CD14-positive monocyte (primary cell): ENCODE results near the gene GTF3C1. TPM values are rescaled to one million over a fixed set of nuclear protein-coding genes. Genes with fewer than 3 reads are reported as not detected.
A peak's percentile ranks its signal among the peaks of the same experiment; 100 is the strongest.

Experiments
- DNase-seq, 3 donors: peaks; one replicate each; pipeline ENCODE4 v3.0.0-alpha.2; 2011 to 2022
- H2AFZ ChIP-seq: 2 replicates; pipeline ENCODE4 v1.6.0; 2012; ENCODE audit warnings: mild to moderate bottlenecking, low read depth, low read length, inconsistent platforms; ENCODE audit not compliant: insufficient read depth, poor library complexity, severe bottlenecking
- H3K27ac ChIP-seq, 2 donors: 1 replicate in 1 of 2; 2 replicates in 1 of 2; pipeline ENCODE4 v1.5.1; 2012 to 2013; ENCODE audit warnings: low read length in 2 of 2, control low read depth in 1 of 2, inconsistent platforms in 1 of 2, low read depth in 1 of 2, mild to moderate bottlenecking in 1 of 2
- H3K27me3 ChIP-seq, 2 donors: one replicate each; pipeline versions ENCODE4 v1.6.0 to v1.6.1; 2011 to 2013; ENCODE audit warnings: low read length in 2 of 2; ENCODE audit not compliant: control insufficient read depth in 2 of 2, insufficient read depth in 2 of 2
- H3K36me3 ChIP-seq, 2 donors: replicated peaks in 1 of 2; 1 replicate in 1 of 2; 2 replicates in 1 of 2; pipeline versions ENCODE4 v1.5.1 to v1.6.1; 2012 to 2013; ENCODE audit warnings: low read length in 2 of 2, control low read depth in 1 of 2, inconsistent platforms in 1 of 2, mild to moderate bottlenecking in 1 of 2; ENCODE audit not compliant: insufficient read depth in 2 of 2, control insufficient read depth in 1 of 2
- H3K4me1 ChIP-seq, 2 donors: 1 replicate in 1 of 2; 2 replicates in 1 of 2; pipeline versions ENCODE4 v1.5.1 to v1.6.1; 2012 to 2013; ENCODE audit warnings: low read length in 2 of 2, control low read depth in 1 of 2, inconsistent platforms in 1 of 2, mild to moderate bottlenecking in 1 of 2, moderate library complexity in 1 of 2; ENCODE audit not compliant: insufficient read depth in 2 of 2, control insufficient read depth in 1 of 2
- H3K4me2 ChIP-seq: replicated peaks from 2 replicates; pipeline ENCODE3; 2012; ENCODE audit warnings: low read length, moderate library complexity, mild to moderate bottlenecking; ENCODE audit not compliant: poor library complexity, severe bottlenecking; ENCODE audit errors: extremely low read depth
- H3K4me3 ChIP-seq, 3 experiments: fragments of 200-600 bp in 1 of 3; sonication (generic) in 1 of 3; replicated peaks in 1 of 3; 1 replicate in 2 of 3; 2 replicates in 1 of 3; pipeline ENCODE4 v1.5.1; 2011 to 2013; ENCODE audit warnings: low read length in 3 of 3, mild to moderate bottlenecking in 3 of 3, control low read depth in 2 of 3, low read depth in 2 of 3, inconsistent platforms in 1 of 3, moderate library complexity in 1 of 3
- H3K79me2 ChIP-seq: 2 replicates; pipeline ENCODE4 v1.6.0; 2012; ENCODE audit warnings: mild to moderate bottlenecking, control low read depth, inconsistent platforms, low read length, moderate library complexity; ENCODE audit not compliant: insufficient read depth
- H3K9ac ChIP-seq: 2 replicates; pipeline ENCODE4 v1.6.0; 2017; ENCODE audit warnings: low read length, mild to moderate bottlenecking; ENCODE audit not compliant: insufficient read depth, poor library complexity, severe bottlenecking
- H3K9me3 ChIP-seq, 2 donors: replicated peaks in 1 of 2; 1 replicate in 1 of 2; 2 replicates in 1 of 2; pipeline versions ENCODE4 v1.5.1 to v1.6.1; 2012 to 2013; ENCODE audit warnings: low read length in 2 of 2, control low read depth in 1 of 2; ENCODE audit not compliant: control insufficient read depth in 1 of 2, insufficient read depth in 1 of 2
- H4K20me1 ChIP-seq: 2 replicates; pipeline ENCODE4 v1.6.0; 2012; ENCODE audit warnings: mild to moderate bottlenecking, low read length, control low read depth, moderate library complexity; ENCODE audit not compliant: insufficient read depth
- H3K27ac Mint-ChIP-seq, 7 donors: one replicate each; pipeline ENCODE4 v1.8.0; 2020; ENCODE audit warnings: mild to moderate bottlenecking in 7 of 7, mixed read lengths in 7 of 7, moderate library complexity in 6 of 7, inconsistent platforms in 2 of 7
- H3K27me3 Mint-ChIP-seq, 3 donors: one replicate each; pipeline ENCODE4 v1.8.0; 2021 to 2022; ENCODE audit warnings: low read depth in 3 of 3, mild to moderate bottlenecking in 3 of 3, mixed read lengths in 3 of 3, moderate library complexity in 3 of 3, inconsistent platforms in 1 of 3
- H3K36me3 Mint-ChIP-seq, 2 donors: one replicate each; pipeline ENCODE4 v1.8.0; 2020; ENCODE audit warnings: mixed read lengths in 2 of 2, inconsistent platforms in 1 of 2, mild to moderate bottlenecking in 1 of 2
- H3K4me1 Mint-ChIP-seq: one replicate; pipeline ENCODE4 v1.8.0; 2020; ENCODE audit warnings: mild to moderate bottlenecking, mixed read lengths
- H3K4me3 Mint-ChIP-seq, 2 donors: one replicate each; pipeline ENCODE4 v1.8.0; 2020; ENCODE audit warnings: mild to moderate bottlenecking in 2 of 2, mixed read lengths in 2 of 2, moderate library complexity in 1 of 2
- H3K9me3 Mint-ChIP-seq, 7 donors: one replicate each; pipeline ENCODE4 v1.8.0; 2020 to 2022; ENCODE audit warnings: mixed read lengths in 7 of 7, mild to moderate bottlenecking in 6 of 7, moderate library complexity in 6 of 7, inconsistent platforms in 2 of 7
- WGBS: methylation state at CpG from one replicate; pipeline ENCODE4 v1.1.5; 2013; ENCODE audit warnings: missing lambda C conversion rate; ENCODE audit not compliant: insufficient coverage; 5-methylcytosine and 5-hydroxymethylcytosine counted together
- intact Hi-C, 2 donors: fragments of 100-400 bp; cut with micrococcal nuclease; formaldehyde crosslinking; loops; one replicate each; pipeline versions ENCODE4 v1.15.0 to v1.15.1; 2023
- polyA plus RNA-seq, 3 donors: library from polyadenylated mRNA; depleted of rRNA in 1 of 3; unstranded in 2 of 3; stranded (reverse) in 1 of 3; fragments of 300-500 nt in 2 of 3; fragments of >200 nt in 1 of 3; fragmentation: Illumina TruSeq in 2 of 3; gene quantifications; 1 replicate in 2 of 3; 2 replicates in 1 of 3; pipeline ENCODE4 v1.2.3, GENCODE V29; 2012 to 2021
- TF ChIP-seq, protein P1 (sequence below): fragments of 200-600 bp; IDR thresholded peaks from one replicate; pipeline ENCODE4 v1.8.0; 2022; ENCODE audit warnings: antibody characterized with exemption, mild to moderate bottlenecking

The GTF3C1 gene
- polyA plus RNA-seq, 3 donors: 7.0 to 22.0 (median 12.8) TPM

DNA sequence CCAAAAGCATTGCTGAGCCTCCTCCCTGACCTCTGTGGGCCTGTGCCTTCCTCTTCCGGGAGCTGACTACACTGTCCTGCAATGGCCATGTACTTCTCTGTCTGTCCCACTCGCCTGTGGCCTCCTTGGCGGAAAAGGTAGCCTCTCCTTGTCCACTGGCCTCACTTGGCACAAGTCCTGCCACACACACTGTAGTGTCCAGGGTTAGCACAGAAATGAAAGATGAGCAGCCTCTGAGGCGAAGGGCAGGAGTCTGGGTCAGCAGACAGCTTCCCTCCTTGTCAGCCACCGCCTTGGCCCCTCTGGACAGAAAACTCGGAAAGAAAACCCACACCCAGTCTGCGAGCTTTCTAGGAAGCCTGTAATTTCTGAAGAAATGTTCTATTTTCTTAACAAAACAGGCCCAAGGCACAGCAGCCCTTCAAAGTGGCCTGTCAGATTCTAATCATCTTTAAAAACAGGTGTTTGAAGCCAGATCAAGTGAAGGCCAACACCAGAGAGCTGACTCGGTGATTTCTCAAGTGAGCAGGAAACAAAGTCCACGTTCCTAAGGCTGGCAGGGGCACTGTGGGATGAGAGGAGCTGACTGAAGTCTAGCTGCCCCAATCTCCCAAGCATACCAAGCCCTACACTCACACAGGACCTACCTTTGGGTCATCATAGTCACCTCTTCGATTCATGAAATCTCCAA, 67.2 kb downstream of the GTF3C1 start:
- no peaks in the 10 kb centered on the region for H3K79me2 ChIP-seq
- TF ChIP-seq, protein P1, sequence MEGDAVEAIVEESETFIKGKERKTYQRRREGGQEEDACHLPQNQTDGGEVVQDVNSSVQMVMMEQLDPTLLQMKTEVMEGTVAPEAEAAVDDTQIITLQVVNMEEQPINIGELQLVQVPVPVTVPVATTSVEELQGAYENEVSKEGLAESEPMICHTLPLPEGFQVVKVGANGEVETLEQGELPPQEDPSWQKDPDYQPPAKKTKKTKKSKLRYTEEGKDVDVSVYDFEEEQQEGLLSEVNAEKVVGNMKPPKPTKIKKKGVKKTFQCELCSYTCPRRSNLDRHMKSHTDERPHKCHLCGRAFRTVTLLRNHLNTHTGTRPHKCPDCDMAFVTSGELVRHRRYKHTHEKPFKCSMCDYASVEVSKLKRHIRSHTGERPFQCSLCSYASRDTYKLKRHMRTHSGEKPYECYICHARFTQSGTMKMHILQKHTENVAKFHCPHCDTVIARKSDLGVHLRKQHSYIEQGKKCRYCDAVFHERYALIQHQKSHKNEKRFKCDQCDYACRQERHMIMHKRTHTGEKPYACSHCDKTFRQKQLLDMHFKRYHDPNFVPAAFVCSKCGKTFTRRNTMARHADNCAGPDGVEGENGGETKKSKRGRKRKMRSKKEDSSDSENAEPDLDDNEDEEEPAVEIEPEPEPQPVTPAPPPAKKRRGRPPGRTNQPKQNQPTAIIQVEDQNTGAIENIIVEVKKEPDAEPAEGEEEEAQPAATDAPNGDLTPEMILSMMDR: no peak
- peaks cover 92 to 99% of the 10 kb centered on the region in 2 donors for H3K36me3 ChIP-seq
- H3K36me3 Mint-ChIP-seq: peaks cover 96 to 100% of the 10 kb centered on the region in 2 donors
- peak overlapping the region in 2 of 7 donors; percentile 26 to 35 for H3K27ac Mint-ChIP-seq
- H3K27me3 Mint-ChIP-seq: peaks cover 0 to 2% (median 0%) of the 10 kb centered on the region in 3 donors
- H3K4me1 Mint-ChIP-seq: no peaks in the 10 kb centered on the region
- intact Hi-C loops: no loop called here
- no peaks in the 10 kb centered on the region for H3K9me3 ChIP-seq
- H3K4me2 ChIP-seq: no peak overlapping the region
- no peak overlapping the region for H3K4me3 ChIP-seq
- no peaks in the 10 kb centered on the region for H4K20me1 ChIP-seq
- peaks cover 0 to 1% (median 0%) of the 10 kb centered on the region in 7 donors for H3K9me3 Mint-ChIP-seq
- no peak overlapping the region for H2AFZ ChIP-seq
- no peaks in the 10 kb centered on the region for H3K27me3 ChIP-seq
- no peaks in the 10 kb centered on the region for H3K4me1 ChIP-seq
- H3K9ac ChIP-seq: no peak overlapping the region
- no peak overlapping the region for H3K4me3 Mint-ChIP-seq
- no peak overlapping the region for H3K27ac ChIP-seq
- WGBS: 95% methylated on average over 6 of the region's 10 CpGs
- no peak for DNase-seq

DNA sequence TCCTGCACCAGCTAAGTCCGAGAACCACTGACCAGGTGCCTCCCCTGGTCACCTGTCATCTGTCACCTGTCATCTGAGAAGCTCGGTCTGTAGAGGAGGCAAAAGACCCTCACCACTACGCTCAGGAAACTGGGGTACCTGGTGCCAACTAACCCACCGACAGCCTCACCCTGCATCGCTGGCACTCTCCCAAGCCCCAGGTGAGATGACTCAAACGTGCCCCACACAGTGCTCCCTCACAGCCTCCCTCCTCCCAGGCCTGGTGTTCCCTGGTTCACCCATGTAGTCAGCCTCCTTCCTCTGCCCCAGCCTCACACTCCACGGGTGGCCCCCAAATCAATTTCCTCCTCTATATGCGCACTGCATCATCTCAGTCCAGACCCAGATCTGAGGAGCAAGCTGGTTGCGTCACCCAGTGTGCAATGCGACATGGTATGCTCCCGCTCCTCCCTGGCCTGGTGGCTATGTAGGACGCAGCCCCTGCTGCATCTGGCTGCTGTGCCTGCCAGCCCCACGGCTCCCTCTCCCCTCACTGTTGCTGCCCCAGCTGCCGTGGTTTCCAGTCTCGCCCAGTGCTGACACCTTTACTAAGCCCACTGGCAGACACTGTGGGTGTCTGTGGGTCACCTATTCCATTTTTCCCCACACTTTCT, 68.3 kb downstream of the GTF3C1 start:
- Mint-ChIP-seq H3K4me1 (no peaks in the 10 kb centered on the region), H3K27ac (peak overlapping the region in 1 of 7 donors; percentile 2), H3K27me3 (peaks cover 0 to 2% (median 0%) of the 10 kb centered on the region in 3 donors), H3K36me3 (peaks cover 98 to 99% of the 10 kb centered on the region in 2 donors), H3K4me3 (no peak overlapping the region), H3K9me3 (peaks cover 0 to 1% (median 0%) of the 10 kb centered on the region in 7 donors)
- Histone ChIP-seq H2AFZ (no peak overlapping the region), H4K20me1 (no peaks in the 10 kb centered on the region), H3K4me2 (no peak overlapping the region), H3K9ac (no peak overlapping the region), H3K27me3 (no peaks in the 10 kb centered on the region), H3K27ac (no peak overlapping the region), H3K36me3 (peaks cover 92 to 99% of the 10 kb centered on the region in 2 donors), H3K9me3 (no peaks in the 10 kb centered on the region), H3K79me2 (no peaks in the 10 kb centered on the region), H3K4me3 (no peak overlapping the region), H3K4me1 (no peaks in the 10 kb centered on the region)
- no peak for DNase-seq
- 88% methylated on average over 13 of the region's 15 CpGs for WGBS
- intact Hi-C loops: no loop called here
- TF ChIP-seq, protein P1: no peak
